Middle frontal gyrus (tissue), 1 donor: ENCODE results near the gene DNASE2B.

ENCODE experiments used
- DNase-seq: peaks from one replicate; pipeline ENCODE4 v3.0.0-alpha.2; 2015; ENCODE audit warnings: low spot score; ENCODE audit errors: extremely low spot score

The DNASE2B gene

DNA sequence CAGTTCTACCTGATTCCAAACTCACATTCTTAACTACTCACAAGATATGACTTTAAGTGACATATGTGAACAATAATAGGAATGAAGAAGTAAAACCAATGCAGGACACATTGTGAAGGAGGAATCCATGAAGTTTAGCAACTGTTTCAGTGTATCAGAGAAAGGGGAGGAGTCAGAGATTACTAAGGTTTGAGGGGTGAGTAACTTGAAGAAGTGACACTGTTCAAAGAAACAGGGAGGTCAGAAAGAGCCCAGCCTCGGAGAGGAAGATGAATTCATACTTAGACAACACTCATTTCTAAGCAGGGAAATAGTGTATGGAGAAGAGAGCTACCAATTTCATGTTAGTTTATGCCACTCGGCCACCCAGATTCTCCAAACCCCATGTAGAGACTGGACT, 52.6 kb downstream of the DNASE2B start:
- no peak for DNase-seq

DNA sequence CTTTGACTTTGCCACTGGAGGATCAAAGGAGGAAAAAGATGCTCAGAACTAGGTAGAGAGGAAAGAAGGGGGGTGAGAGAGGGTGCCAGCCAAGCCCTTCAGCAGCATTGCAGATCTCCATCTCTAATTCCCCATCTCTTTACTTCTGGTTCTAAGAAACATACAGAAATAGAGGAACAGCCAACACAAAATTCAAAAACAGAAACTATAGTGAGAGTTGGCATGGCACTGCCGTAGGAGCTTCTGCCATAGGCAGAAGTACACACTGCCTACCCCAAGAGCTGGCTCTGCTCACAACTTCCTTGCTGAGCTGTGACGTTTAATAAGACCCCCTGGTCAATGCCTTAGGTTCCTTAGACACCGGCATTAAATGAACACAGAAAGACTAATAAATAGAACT, 54.2 kb downstream of the DNASE2B start:
- DNase-seq, result no peak

DNA sequence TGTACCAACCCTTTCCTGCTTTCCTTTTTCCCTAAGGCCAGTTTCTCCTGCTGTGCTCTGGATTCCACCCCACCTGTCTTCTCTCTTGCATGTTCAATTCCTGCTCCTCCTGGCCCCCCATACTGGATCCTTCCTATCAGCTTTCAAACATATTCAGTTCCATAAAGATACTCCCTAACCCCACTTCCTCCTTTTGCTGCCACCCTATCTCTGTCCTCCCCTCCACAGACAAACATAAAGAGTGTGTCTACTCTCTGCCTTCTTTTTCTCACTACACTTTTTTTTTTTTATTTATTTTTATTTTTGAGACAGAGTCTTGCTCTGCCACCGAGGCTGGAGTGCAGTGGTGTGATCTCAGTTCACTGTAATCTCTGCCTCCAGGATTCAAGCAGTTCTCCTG, 63.8 kb downstream of the DNASE2B start:
- no peak for DNase-seq
